ENCODE data around the gene IMP4. TPM values are rescaled to one million over a fixed set of nuclear protein-coding genes. Genes with fewer than 3 reads are reported as not detected.

Gene IMP4
- total and polyA plus RNA-seq, 4 donors, result 31.7 to 95.5 (median 61.2) TPM

DNA sequence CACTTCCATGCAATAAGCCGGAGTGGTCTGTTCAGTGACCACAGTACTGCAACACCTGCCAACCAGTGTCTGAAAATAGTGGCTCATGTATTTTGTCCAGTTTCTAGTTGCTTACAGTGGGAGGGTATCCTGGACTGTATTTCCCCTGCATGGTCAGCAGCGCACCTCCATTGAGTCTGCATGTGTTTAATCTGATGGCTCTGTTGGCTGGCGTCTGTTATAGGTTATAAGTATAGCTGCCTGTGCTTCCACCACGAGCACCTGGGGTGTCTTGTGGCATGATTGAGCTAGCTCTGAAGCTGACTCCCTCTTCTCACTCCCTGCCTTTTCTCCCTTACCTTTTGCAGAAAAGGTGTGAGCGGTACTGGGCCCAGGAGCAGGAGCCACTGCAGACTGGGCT is 26.1 kb downstream of the IMP4 start:
- Histone ChIP-seq H3K4me1 (ENCODE audit: control insufficient read depth in 4 of 4, insufficient read depth in 4 of 4, low read length in 3 of 4) (peaks cover 0 to 3% (median 0%) of the 10 kb centered on the region in 4 donors), H3K36me3 (ENCODE audit: control insufficient read depth in 4 of 4, insufficient read depth in 3 of 4, low read depth in 1 of 4, low read length in 3 of 4) (peaks cover 0 to 9% (median 0%) of the 10 kb centered on the region in 4 donors), H3K27ac (ENCODE audit: low read depth in 1 of 2, low read length in 2 of 2) (no peak overlapping the region), H3K4me3 (ENCODE audit: low read depth in 1 of 3, low read length in 3 of 3) (no peak overlapping the region), H3K9me3 (ENCODE audit: control insufficient read depth in 4 of 4, low read length in 3 of 4) (no peaks in the 10 kb centered on the region), H3K9ac (ENCODE audit: low read depth in 1 of 2, low read length in 2 of 2) (no peak overlapping the region), H3K27me3 (ENCODE audit: control insufficient read depth in 4 of 4, insufficient read depth in 4 of 4, low read length in 3 of 4) (no peaks in the 10 kb centered on the region)
- DNase-seq (ENCODE audit: low spot score), result no peak
- 96% methylated on average over 5 of the region's 5 CpGs for WGBS
- TF ChIP-seq HNF4A (conservative IDR thresholded peaks at IDR 0.05) (no peak), RXRA (IDR thresholded peaks at IDR 0.05) (no peak), REST (IDR thresholded peaks at IDR 0.05) (no peak), NR2F2 (IDR thresholded peaks at IDR 0.05) (no peak), HNF4G (IDR thresholded peaks at IDR 0.05) (no peak), EGR1 (IDR thresholded peaks at IDR 0.05; ENCODE audit: low read depth in 2 of 2) (no peak), TAF1 (conservative IDR thresholded peaks at IDR 0.05) (no peak), SP1 (IDR thresholded peaks at IDR 0.05) (no peak), GABPA (IDR thresholded peaks at IDR 0.05 in 1 of 2, conservative IDR thresholded peaks at IDR 0.05 in 1 of 2) (no peak), RAD21 (IDR thresholded peaks at IDR 0.05) (no peak), FOXA2 (IDR thresholded peaks at IDR 0.05) (no peak), ZBTB33 (IDR thresholded peaks at IDR 0.05) (no peak), FOXA1 (IDR thresholded peaks at IDR 0.05) (no peak)
- TF ChIP-seq, protein P1, sequence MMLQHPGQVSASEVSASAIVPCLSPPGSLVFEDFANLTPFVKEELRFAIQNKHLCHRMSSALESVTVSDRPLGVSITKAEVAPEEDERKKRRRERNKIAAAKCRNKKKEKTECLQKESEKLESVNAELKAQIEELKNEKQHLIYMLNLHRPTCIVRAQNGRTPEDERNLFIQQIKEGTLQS (IDR thresholded peaks at IDR 0.05), result no peak

DNA sequence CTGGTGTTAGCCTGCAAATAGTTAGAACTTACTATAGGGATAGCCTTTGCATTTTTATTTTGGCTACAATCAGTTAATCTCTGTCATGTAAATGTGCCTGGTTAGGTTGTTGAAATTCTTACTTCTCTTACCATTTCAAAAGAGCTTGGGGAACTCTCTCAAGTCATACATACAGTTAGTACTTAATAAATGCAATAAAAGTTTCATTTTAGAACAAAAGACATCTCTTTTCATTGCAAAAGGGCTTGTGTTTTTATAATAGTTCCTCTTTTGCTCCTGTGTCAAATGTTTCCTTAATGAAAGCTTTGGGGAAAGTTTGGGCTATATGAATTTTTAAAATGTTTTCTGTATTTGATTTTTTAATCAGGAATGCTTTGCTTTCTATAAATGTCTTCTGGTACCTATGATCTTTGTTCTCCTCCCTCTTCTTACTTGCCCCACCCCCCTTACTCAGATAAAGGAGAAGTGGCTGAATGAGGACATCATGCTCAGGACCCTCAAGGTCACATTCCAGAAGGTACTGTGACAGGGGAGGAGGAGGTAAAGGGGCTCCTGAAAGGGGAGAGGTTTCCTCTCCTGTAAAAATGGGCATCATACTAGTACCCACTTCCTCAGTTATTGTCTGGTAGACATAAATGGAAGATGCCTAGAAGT is 26.7 kb downstream of the IMP4 start:
- Histone ChIP-seq H3K27me3 (ENCODE audit: control insufficient read depth in 4 of 4, insufficient read depth in 4 of 4, low read length in 3 of 4) (no peaks in the 10 kb centered on the region), H3K4me1 (ENCODE audit: control insufficient read depth in 4 of 4, insufficient read depth in 4 of 4, low read length in 3 of 4) (peaks cover 0 to 3% (median 0%) of the 10 kb centered on the region in 4 donors), H3K9me3 (ENCODE audit: control insufficient read depth in 4 of 4, low read length in 3 of 4) (no peaks in the 10 kb centered on the region), H3K9ac (ENCODE audit: low read depth in 1 of 2, low read length in 2 of 2) (no peak overlapping the region), H3K36me3 (ENCODE audit: control insufficient read depth in 4 of 4, insufficient read depth in 3 of 4, low read depth in 1 of 4, low read length in 3 of 4) (peaks cover 0 to 9% (median 0%) of the 10 kb centered on the region in 4 donors), H3K27ac (ENCODE audit: low read depth in 1 of 2, low read length in 2 of 2) (no peak overlapping the region), H3K4me3 (ENCODE audit: low read depth in 1 of 3, low read length in 3 of 3) (no peak overlapping the region)
- no peak for DNase-seq (ENCODE audit: low spot score)
- TF ChIP-seq FOXA1 (IDR thresholded peaks at IDR 0.05) (no peak), JUND (IDR thresholded peaks at IDR 0.05) (no peak), FOXA2 (IDR thresholded peaks at IDR 0.05) (no peak), SP1 (IDR thresholded peaks at IDR 0.05) (no peak), REST (IDR thresholded peaks at IDR 0.05) (no peak), EGR1 (IDR thresholded peaks at IDR 0.05; ENCODE audit: low read depth in 2 of 2) (no peak), RAD21 (IDR thresholded peaks at IDR 0.05) (no peak), MAX (IDR thresholded peaks at IDR 0.05) (no peak), ZBTB33 (IDR thresholded peaks at IDR 0.05) (no peak), GABPA (IDR thresholded peaks at IDR 0.05 in 1 of 2, conservative IDR thresholded peaks at IDR 0.05 in 1 of 2) (no peak), RXRA (IDR thresholded peaks at IDR 0.05) (no peak)
- TF ChIP-seq, protein P1 (IDR thresholded peaks at IDR 0.05), result no peak
